Fibroblast of lung (primary cell): ENCODE measurements around the gene TYRO3.

ENCODE experiments used
- CTCF ChIP-seq, 2 donors: IDR thresholded peaks in 1 of 2; conservative IDR thresholded peaks in 1 of 2; 1 replicate in 1 of 2; 2 replicates in 1 of 2; pipeline ENCODE4 v1.5.1; 2011 to 2012; ENCODE audit warnings: low read length in 2 of 2, control low read depth in 1 of 2, inconsistent platforms in 1 of 2, low read depth in 1 of 2, mild to moderate bottlenecking in 1 of 2
- EZH2 ChIP-seq: IDR thresholded peaks from 2 replicates; pipeline ENCODE4 v1.5.1; 2012; ENCODE audit warnings: low read length, control low read depth, mild to moderate bottlenecking; ENCODE audit errors: missing control alignments

GRCh38 chr15:41530363-41530956 is 28.6 kb upstream of the TYRO3 start:
- TF ChIP-seq CTCF (conservative IDR thresholded peaks at IDR 0.05 in 1 of 2, IDR thresholded peaks at IDR 0.05 in 1 of 2; ENCODE audit: low read depth in 1 of 2, low read length in 2 of 2) (no peak), EZH2 (no peak)
